ENCODE measurements around the gene PUM2.

Gene PUM2

GRCh38 chr2:20352230-20352578 lies 1.6 kb upstream of the PUM2 start:
- peaks cover 31 to 40% of the 10 kb centered on the region in 2 experiments for H3K4me1 ChIP-seq (ENCODE audit: control insufficient read depth in 1 of 2, insufficient read depth in 1 of 2, low read depth in 1 of 2, low read length in 1 of 2)
- H3K4me3 ChIP-seq (ENCODE audit: low read depth in 1 of 2, low read length in 1 of 2) = no peak overlapping the region
- no peak for TF ChIP-seq CTCF (IDR thresholded peaks at IDR 0.05)
- no peaks in the 10 kb centered on the region for H3K9me3 ChIP-seq
- H3K27ac ChIP-seq = no peak overlapping the region
- no peaks in the 10 kb centered on the region for H3K36me3 ChIP-seq
- no peaks in the 10 kb centered on the region for H3K27me3 ChIP-seq

GRCh38 chr2:20351555-20352229 lies 1.0 kb upstream of the PUM2 start:
- H3K27me3 ChIP-seq = no peaks in the 10 kb centered on the region
- H3K36me3 ChIP-seq = no peaks in the 10 kb centered on the region
- peak overlapping the region; percentile 85 to 95 for H3K4me3 ChIP-seq (ENCODE audit: low read depth in 1 of 2, low read length in 1 of 2)
- peaks cover 36 to 40% of the 10 kb centered on the region in 2 experiments for H3K4me1 ChIP-seq (ENCODE audit: control insufficient read depth in 1 of 2, insufficient read depth in 1 of 2, low read depth in 1 of 2, low read length in 1 of 2)
- H3K9me3 ChIP-seq = no peaks in the 10 kb centered on the region
- H3K27ac ChIP-seq = peak overlapping the region; percentile 98
- no peak for TF ChIP-seq CTCF (IDR thresholded peaks at IDR 0.05)

GRCh38 chr2:20350041-20350712 lies 467 bp downstream of the PUM2 start:
- peaks cover 4% of the 10 kb centered on the region for H3K36me3 ChIP-seq
- TF ChIP-seq CTCF (IDR thresholded peaks at IDR 0.05) = no peak
- peaks cover 37 to 43% of the 10 kb centered on the region in 2 experiments for H3K4me1 ChIP-seq (ENCODE audit: control insufficient read depth in 1 of 2, insufficient read depth in 1 of 2, low read depth in 1 of 2, low read length in 1 of 2)
- H3K27me3 ChIP-seq = no peaks in the 10 kb centered on the region
- H3K4me3 ChIP-seq (ENCODE audit: low read depth in 1 of 2, low read length in 1 of 2) = peak overlapping the region; percentile 85 to 95
- peak overlapping the region; percentile 98 for H3K27ac ChIP-seq
- H3K9me3 ChIP-seq = no peaks in the 10 kb centered on the region

- peak overlapping the region; percentile 85 to 95 for H3K4me3 ChIP-seq (ENCODE audit: low read depth in 1 of 2, low read length in 1 of 2)
- no peak for TF ChIP-seq CTCF (IDR thresholded peaks at IDR 0.05)
- H3K36me3 ChIP-seq = peaks cover 4% of the 10 kb centered on the region
- peaks cover 37 to 43% of the 10 kb centered on the region in 2 experiments for H3K4me1 ChIP-seq (ENCODE audit: control insufficient read depth in 1 of 2, insufficient read depth in 1 of 2, low read depth in 1 of 2, low read length in 1 of 2)
- no peaks in the 10 kb centered on the region for H3K9me3 ChIP-seq
- H3K27ac ChIP-seq = peak overlapping the region; percentile 98
- H3K27me3 ChIP-seq = no peaks in the 10 kb centered on the region
Measured at GRCh38 chr2:20349513-20349921, 1.1 kb downstream of the PUM2 start.

GRCh38 chr2:20348542-20348941 lies 2.1 kb downstream of the PUM2 start:
- peaks cover 4% of the 10 kb centered on the region for H3K36me3 ChIP-seq
- TF ChIP-seq CTCF (IDR thresholded peaks at IDR 0.05) = no peak
- no peaks in the 10 kb centered on the region for H3K9me3 ChIP-seq
- no peak overlapping the region for H3K27ac ChIP-seq
- peaks cover 37 to 43% of the 10 kb centered on the region in 2 experiments for H3K4me1 ChIP-seq (ENCODE audit: control insufficient read depth in 1 of 2, insufficient read depth in 1 of 2, low read depth in 1 of 2, low read length in 1 of 2)
- H3K4me3 ChIP-seq (ENCODE audit: low read depth in 1 of 2, low read length in 1 of 2) = peak overlapping the region in 1 of 2 experiments; percentile 95
- no peaks in the 10 kb centered on the region for H3K27me3 ChIP-seq

All from neutrophil (primary cell).